ENCODE data around the gene ACAP2.

DNA sequence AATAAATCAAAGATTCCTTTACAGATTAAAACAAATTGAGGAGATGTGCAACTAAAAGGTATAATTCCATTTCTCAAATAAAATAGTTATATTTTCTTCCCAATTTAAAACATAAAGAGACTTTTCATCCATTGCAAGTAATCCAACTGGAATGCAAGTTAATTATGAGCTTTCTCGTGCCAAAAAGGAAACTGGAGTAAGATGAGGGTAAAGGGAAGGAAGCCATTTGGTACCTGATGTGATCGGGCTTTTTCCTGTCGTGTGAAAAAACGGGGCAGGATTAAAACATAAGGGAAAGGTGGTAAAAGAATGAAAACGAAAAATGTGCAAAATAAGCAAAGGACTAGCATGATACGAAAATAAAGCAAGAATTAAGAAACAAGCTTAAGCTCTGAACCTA lies 130.1 kb downstream of the ACAP2 start:
- TF ChIP-seq POLR2AphosphoS5 (IDR thresholded peaks at IDR 0.05; ENCODE audit: low read depth, low read length) (no peak), POLR2A (IDR thresholded peaks at IDR 0.05; ENCODE audit: low read depth, low read length) (no peak)

Measured in GM12892 (cell line).